RWPE2 (cell line): ENCODE measurements around the gene CORO1C.

ENCODE experiments used
- ATAC-seq: fragments of 200-7000 bp; cut with Tn5 transposase; 3 replicates; pipeline ENCODE4 v1.9.1; 2021; ENCODE audit warnings: low read depth
- DNase-seq: peaks from one replicate; pipeline ENCODE4 v3.0.0-alpha.2; 2020; ENCODE audit warnings: low spot score
- H3K27ac ChIP-seq: fragments of 450-650 bp; 2 replicates; pipeline ENCODE4 v1.5.1; 2017; ENCODE audit warnings: mild to moderate bottlenecking; ENCODE audit not compliant: poor library complexity, severe bottlenecking
- H3K27me3 ChIP-seq: fragments of 250-450 bp; sonication (Bioruptor Pico); 2 replicates; pipeline ENCODE4 v1.5.1; 2021; ENCODE audit warnings: mild to moderate bottlenecking, moderate library complexity; ENCODE audit not compliant: insufficient read depth, poor library complexity, severe bottlenecking
- H3K36me3 ChIP-seq: fragments of 250-450 bp; sonication (Bioruptor Pico); 2 replicates; pipeline ENCODE4 v1.5.1; 2020; ENCODE audit warnings: low read depth, mild to moderate bottlenecking, moderate library complexity
- H3K4me1 ChIP-seq: fragments of 250-450 bp; sonication (Bioruptor Pico); 2 replicates; pipeline ENCODE4 v1.5.1; 2021; ENCODE audit warnings: mild to moderate bottlenecking, moderate library complexity; ENCODE audit not compliant: insufficient read depth, poor library complexity, severe bottlenecking
- H3K4me3 ChIP-seq: fragments of 250-450 bp; sonication (Bioruptor Pico); 2 replicates; pipeline ENCODE4 v1.5.1; 2021; ENCODE audit warnings: mild to moderate bottlenecking, moderate library complexity; ENCODE audit not compliant: severe bottlenecking
- H3K9me3 ChIP-seq: fragments of 250-450 bp; sonication (Bioruptor Pico); 2 replicates; pipeline ENCODE4 v1.5.1; 2021; ENCODE audit warnings: mild to moderate bottlenecking, moderate library complexity; ENCODE audit not compliant: severe bottlenecking
- TF ChIP-seq, protein P1 (sequence below): fragments of 450-650 bp; IDR thresholded peaks from one replicate; pipeline ENCODE4 v1.5.1; 2017; ENCODE audit warnings: mild to moderate bottlenecking, moderate library complexity; ENCODE audit not compliant: poor library complexity, severe bottlenecking

The CORO1C gene

DNA sequence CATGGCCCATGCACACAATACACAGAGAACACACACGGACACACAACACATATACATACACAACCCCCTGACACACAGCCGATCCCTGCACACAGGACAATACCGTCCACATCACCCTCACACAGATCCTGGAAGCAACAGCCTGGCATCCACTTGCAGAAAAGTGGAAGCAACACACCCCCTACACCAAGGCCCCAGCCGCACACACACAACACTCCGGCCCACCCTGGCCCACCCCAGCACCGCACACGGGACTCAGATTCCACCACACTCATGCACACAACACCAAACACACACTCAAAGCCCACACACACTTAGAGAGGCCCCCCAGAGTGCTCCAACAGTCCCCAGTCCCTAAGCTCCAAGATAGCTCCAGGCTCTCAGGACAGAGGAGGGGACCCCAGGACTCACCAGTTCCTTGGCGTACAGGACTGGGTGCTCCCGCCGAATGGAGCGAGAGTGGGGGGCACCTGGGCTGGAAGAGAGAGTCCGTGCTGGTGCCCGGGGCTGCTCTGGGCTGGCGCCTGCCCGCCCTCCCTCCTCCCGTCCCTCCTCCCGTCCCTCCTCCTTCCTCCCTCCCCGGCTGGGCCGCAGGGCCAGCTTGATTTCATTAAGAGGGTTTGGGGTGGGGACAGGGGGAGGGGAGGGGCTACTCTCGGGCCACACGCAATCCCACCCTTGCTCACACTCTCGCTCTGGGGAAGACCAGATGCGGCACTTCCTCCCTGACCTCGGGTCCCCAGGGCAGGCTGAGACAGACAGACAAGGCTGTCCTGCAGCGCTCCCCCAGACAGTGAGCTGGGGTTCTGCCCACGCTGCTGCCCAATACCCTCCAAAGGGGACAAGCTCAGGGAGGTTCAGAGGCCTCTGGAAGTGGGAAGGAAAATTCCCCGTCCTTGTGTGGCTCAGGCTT is 133.5 kb downstream of the CORO1C start, which contains the start of gene TMEM119:
TSS of gene TMEM119 (minus strand) at position 526 of the 913 bp plus-strand sequence. CDS start 5,701 bp downstream, outside the sequence.
- TF ChIP-seq, protein P1, sequence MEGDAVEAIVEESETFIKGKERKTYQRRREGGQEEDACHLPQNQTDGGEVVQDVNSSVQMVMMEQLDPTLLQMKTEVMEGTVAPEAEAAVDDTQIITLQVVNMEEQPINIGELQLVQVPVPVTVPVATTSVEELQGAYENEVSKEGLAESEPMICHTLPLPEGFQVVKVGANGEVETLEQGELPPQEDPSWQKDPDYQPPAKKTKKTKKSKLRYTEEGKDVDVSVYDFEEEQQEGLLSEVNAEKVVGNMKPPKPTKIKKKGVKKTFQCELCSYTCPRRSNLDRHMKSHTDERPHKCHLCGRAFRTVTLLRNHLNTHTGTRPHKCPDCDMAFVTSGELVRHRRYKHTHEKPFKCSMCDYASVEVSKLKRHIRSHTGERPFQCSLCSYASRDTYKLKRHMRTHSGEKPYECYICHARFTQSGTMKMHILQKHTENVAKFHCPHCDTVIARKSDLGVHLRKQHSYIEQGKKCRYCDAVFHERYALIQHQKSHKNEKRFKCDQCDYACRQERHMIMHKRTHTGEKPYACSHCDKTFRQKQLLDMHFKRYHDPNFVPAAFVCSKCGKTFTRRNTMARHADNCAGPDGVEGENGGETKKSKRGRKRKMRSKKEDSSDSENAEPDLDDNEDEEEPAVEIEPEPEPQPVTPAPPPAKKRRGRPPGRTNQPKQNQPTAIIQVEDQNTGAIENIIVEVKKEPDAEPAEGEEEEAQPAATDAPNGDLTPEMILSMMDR = no peak
- no peak for DNase-seq
- H3K36me3 ChIP-seq = no peaks in the 10 kb centered on the region
- no peak within 1 kb of the TSS for H3K4me3 ChIP-seq
- peak; percentile 20; the same call in 1 of the 3 replicates for ATAC-seq
- no peaks in the 10 kb centered on the region for H3K27me3 ChIP-seq
- H3K9me3 ChIP-seq = no peaks in the 10 kb centered on the region
- no peaks in the 10 kb centered on the region for H3K4me1 ChIP-seq
- H3K27ac ChIP-seq = no peak within 1 kb of the TSS

DNA sequence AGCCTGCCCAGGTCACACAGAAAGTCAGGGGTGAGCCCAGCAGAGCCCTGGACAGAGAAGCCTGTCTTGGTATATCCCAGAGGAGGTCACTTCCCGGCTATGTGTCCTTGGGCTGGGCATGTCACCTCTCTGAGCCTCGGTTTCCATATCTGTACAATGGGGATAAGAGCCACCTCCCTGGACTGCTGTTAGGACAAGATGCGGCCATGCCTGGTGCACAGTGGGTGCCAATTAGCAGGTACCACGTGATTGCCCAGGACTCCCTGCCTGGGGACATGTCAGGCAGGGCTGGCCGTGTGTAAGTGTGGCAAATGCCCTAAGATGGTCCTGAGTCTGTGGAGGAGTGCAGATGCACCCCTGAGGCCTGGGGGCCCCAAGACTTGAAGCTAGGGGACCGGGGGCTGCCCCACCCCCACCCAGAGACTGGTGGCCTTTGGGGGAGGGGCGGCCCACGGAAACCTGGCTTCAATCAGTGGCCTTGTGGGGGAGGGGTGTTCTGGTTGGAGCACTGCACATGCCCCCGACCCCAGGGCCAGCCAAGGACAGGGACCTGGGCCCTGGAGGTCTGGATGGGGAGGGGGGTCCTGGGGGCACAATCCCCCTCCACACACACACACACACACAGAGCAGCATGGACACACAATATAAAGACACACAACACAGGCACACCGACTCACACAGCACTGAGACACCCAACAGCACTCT is 134.3 kb downstream of the CORO1C start:
- ATAC-seq = no peak
- H3K9me3 ChIP-seq = no peaks in the 10 kb centered on the region
- H3K4me1 ChIP-seq = no peaks in the 10 kb centered on the region
- no peak overlapping the region for H3K4me3 ChIP-seq
- no peaks in the 10 kb centered on the region for H3K27me3 ChIP-seq
- H3K27ac ChIP-seq = no peak overlapping the region
- TF ChIP-seq, protein P1 = no peak
- DNase-seq = no peak
- no peaks in the 10 kb centered on the region for H3K36me3 ChIP-seq

DNA sequence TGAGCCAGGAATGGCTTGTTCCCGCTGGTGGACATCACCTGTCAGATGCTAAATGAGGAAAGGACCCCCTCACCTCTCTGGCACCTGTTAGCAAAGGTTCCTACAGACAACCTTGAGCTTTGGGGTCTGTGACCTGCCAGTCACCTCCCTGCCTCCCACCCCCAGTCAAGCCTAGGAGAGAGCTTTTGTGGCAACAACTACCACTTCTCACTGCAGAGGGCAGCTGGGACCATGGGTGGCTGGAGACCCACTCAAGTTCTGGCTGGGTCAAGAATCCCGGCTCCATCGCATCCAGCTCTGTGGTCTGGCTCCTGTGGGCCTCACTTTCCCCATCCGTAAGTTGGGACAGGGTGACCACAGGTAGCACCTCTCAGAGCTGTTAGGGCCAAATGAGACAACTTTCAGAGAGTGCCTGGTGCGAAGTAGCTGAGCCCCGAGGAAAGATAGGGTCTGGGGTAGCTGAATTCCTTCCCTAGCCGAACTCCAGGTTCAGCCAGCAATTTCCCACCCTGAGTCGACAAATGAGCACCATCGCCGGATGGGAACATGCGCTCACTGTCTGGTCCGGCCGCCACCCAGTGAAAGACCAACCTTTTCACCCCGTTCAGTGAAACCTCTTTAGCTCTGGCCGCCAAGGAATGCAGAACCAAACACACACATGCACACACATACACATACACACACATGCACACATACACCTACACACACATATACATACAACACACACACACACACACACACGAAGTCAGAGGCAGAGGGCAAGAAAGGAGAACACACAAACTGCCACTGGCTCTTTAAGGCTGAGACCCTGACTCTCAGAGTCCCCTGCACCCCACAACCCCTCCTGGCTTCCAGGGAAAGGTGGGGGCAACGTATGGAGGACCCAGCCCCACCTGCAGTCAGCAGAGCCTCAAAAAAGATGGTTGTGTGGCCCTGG is 135.3 kb downstream of the CORO1C start:
- Histone ChIP-seq H3K9me3 (no peaks in the 10 kb centered on the region), H3K4me3 (no peak overlapping the region), H3K27me3 (no peaks in the 10 kb centered on the region), H3K4me1 (no peaks in the 10 kb centered on the region), H3K36me3 (no peaks in the 10 kb centered on the region), H3K27ac (no peak overlapping the region)
- DNase-seq = no peak
- TF ChIP-seq, protein P1 = no peak
- ATAC-seq = no peak
